Gastrocnemius medialis (tissue), 4 donors: Measurements from ENCODE around the gene IL20RA. TPM values are rescaled to one million over a fixed set of nuclear protein-coding genes. Genes with fewer than 3 reads are reported as not detected.

Experiments used
- ATAC-seq, 2 donors: fragments of 150-250 bp; one replicate each; pipeline ENCODE4 v1.9.1; 2016
- DNase-seq, 2 donors: peaks; one replicate each; pipeline ENCODE4 v3.0.0-alpha.2; 2019
- H3K27ac ChIP-seq, 4 donors: fragments of 200-600 bp; sonication (generic); 1 replicate in 1 of 4; 2 replicates in 3 of 4; pipeline ENCODE4 v1.5.1; 2016 to 2018; ENCODE audit warnings: mild to moderate bottlenecking in 2 of 4, moderate library complexity in 1 of 4
- H3K27me3 ChIP-seq, 3 donors: fragments of 200-600 bp; sonication (generic) in 2 of 3; 1 replicate in 1 of 3; 2 replicates in 2 of 3; pipeline versions ENCODE4 v1.5.1 to v1.6.0; 2016 to 2019; ENCODE audit warnings: mild to moderate bottlenecking in 1 of 3, moderate library complexity in 1 of 3
- H3K36me3 ChIP-seq, 2 donors: fragments of 200-600 bp; sonication (generic) in 1 of 2; one replicate each; pipeline ENCODE4 v1.5.1; 2017 to 2018
- H3K4me1 ChIP-seq, 2 donors: fragments of 200-600 bp; sonication (generic) in 1 of 2; one replicate each; pipeline ENCODE4 v1.5.1; 2016 to 2017; ENCODE audit warnings: mild to moderate bottlenecking in 2 of 2
- H3K4me3 ChIP-seq, 4 donors: fragments of 200-600 bp; sonication (generic) in 3 of 4; 1 replicate in 1 of 4; 2 replicates in 3 of 4; pipeline ENCODE4 v1.5.1; 2016 to 2019; ENCODE audit warnings: mild to moderate bottlenecking in 2 of 4
- H3K9me3 ChIP-seq, 3 donors: fragments of 200-600 bp; sonication (generic) in 2 of 3; 1 replicate in 1 of 3; 2 replicates in 2 of 3; pipeline ENCODE4 v1.5.1; 2016 to 2019
- CTCF ChIP-seq, 5 experiments: fragments of 450-650 bp in 3 of 5; fragments of 200-600 bp in 2 of 5; sonication (generic) in 2 of 5; IDR thresholded peaks in 4 of 5; conservative IDR thresholded peaks in 1 of 5; 1 replicate in 4 of 5; 2 replicates in 1 of 5; pipeline ENCODE4 v1.5.1; 2016 to 2019; ENCODE audit warnings: antibody characterized with exemption in 5 of 5, mild to moderate bottlenecking in 3 of 5, moderate library complexity in 3 of 5
- POLR2A ChIP-seq, 2 donors: fragments of 450-650 bp; IDR thresholded peaks; one replicate each; pipeline ENCODE4 v1.6.1; 2017; ENCODE audit warnings: antibody characterized with exemption in 2 of 2, mild to moderate bottlenecking in 2 of 2, moderate library complexity in 2 of 2
- in situ Hi-C, 4 donors: fragments of 200-750 bp; cut with MboI; loops; one replicate each; pipeline versions ENCODE4 v1.15.0 to v1.8.0; 2017; ENCODE audit warnings: low sequenced_read_pairs in 4 of 4
- intact Hi-C: fragments of 100-400 bp; cut with DNase I; formaldehyde crosslinking; loops from one replicate; pipeline ENCODE4 v1.15.1; 2023; ENCODE audit warnings: low total_unique reads
- total RNA-seq, 4 donors: library from RNA; depleted of rRNA; stranded (reverse); fragments of >200 nt; gene quantifications; one replicate each; pipeline versions ENCODE4 v1.1.0 to v1.2.3, GENCODE V29; 2016

Gene IL20RA
- total RNA-seq, 4 donors from 2014 or later, result 0.32 to 1.1 TPM; not detected in 2

DNA sequence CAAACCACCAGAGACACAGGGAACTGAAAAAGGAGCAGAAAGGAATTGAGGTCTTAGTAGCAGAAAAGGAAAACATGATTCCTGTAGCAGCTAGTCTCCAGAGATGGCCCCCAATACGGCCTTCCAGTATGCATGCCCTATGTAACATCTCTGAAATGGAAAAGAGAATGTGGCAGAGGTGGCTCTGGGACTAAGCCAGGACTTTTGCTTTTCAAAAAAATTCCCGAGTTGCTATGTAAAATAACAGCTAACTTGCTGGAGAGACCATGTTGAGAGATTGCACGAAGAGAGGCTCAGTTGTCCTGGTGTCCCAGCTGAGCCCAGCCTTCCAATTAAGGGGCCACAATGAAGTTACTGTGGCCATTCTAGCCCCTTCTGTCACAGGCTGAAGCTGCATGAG is 27.7 kb downstream of the IL20RA start:
- Histone ChIP-seq H3K4me1 (no peaks in the 10 kb centered on the region), H3K27me3 (no peaks in the 10 kb centered on the region), H3K9me3 (no peaks in the 10 kb centered on the region), H3K4me3 (no peak overlapping the region), H3K27ac (no peak overlapping the region), H3K36me3 (no peaks in the 10 kb centered on the region)
- in situ Hi-C loops, result no loop called here
- intact Hi-C loops, result no loop called here
- ATAC-seq (no peak), DNase-seq (no peak)
- no peak for TF ChIP-seq POLR2A (IDR thresholded peaks at IDR 0.05)
- TF ChIP-seq CTCF (IDR thresholded peaks at IDR 0.05 in 4 of 5, conservative IDR thresholded peaks at IDR 0.05 in 1 of 5), result no peak

DNA sequence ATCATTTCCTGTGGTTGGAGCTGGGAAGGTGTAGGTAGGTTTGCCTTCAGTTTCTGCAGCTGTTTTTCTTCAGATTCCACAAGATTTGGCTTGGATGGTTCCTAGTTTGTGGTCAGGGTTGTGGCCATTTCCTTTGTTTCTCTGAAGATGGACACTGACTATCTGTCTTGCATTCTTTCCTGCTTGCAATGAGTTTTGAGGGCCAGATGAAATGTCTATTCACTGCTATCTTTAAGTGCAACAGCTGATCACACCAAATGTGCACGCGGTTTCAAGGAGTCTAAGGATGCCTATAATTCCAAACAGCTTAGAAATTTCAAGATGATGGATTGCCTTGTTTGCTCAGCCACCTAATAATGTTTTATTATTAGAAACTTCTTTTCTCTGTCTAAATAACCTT is 28.4 kb downstream of the IL20RA start:
- H3K27ac ChIP-seq, result no peak overlapping the region

GRCh38 chr6:137015943-137016342 is 28.8 kb downstream of the IL20RA start:
- ATAC-seq, result no peak
- no peak for DNase-seq
- intact Hi-C loops, result no loop called here

More for the DNA sequence above, 28.4 kb downstream of the IL20RA start:
- intact Hi-C loops, result no loop called here
- no peaks in the 10 kb centered on the region for H3K4me1 ChIP-seq
- no peak overlapping the region for H3K4me3 ChIP-seq
- in situ Hi-C loops, result no loop called here
- ATAC-seq (no peak), DNase-seq (no peak)
- no peak for TF ChIP-seq POLR2A (IDR thresholded peaks at IDR 0.05)
- H3K27me3 ChIP-seq, result no peaks in the 10 kb centered on the region
- no peaks in the 10 kb centered on the region for H3K9me3 ChIP-seq
- H3K36me3 ChIP-seq, result no peaks in the 10 kb centered on the region

GRCh38 chr6:137013738-137014602 is 30.8 kb downstream of the IL20RA start:
- intact Hi-C loops, result no loop called here

More at GRCh38 chr6:137015943-137016342, 28.8 kb downstream of the IL20RA start:
- no peaks in the 10 kb centered on the region for H3K36me3 ChIP-seq
- TF ChIP-seq POLR2A (IDR thresholded peaks at IDR 0.05), result no peak
- TF ChIP-seq CTCF (IDR thresholded peaks at IDR 0.05 in 4 of 5, conservative IDR thresholded peaks at IDR 0.05 in 1 of 5), result no peak
- no peaks in the 10 kb centered on the region for H3K4me1 ChIP-seq
- H3K27me3 ChIP-seq, result no peaks in the 10 kb centered on the region
- H3K4me3 ChIP-seq, result no peak overlapping the region
- no peaks in the 10 kb centered on the region for H3K9me3 ChIP-seq
- in situ Hi-C loops, result no loop called here
- no peak overlapping the region for H3K27ac ChIP-seq

DNA sequence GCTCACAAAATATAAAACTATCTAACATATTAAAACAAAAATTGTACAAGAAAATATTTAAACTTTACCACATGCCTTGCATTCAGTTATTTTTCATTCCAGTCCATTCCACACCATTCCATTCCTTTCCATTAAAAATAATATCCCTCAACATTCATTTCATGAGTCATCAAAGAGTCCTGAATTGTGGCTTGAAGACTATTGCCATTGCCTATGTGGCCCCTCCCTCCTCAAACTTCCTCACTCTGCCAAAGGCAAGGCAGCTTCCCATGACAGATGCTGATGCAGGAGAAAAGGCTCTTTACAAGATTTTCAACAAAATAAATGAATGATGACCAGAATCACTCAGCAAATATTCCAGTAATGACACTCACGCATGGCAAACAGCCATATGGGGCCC is 31.7 kb downstream of the IL20RA start:
- intact Hi-C loops, result no loop called here
- TF ChIP-seq POLR2A (IDR thresholded peaks at IDR 0.05), result no peak
- no peak for TF ChIP-seq CTCF (IDR thresholded peaks at IDR 0.05 in 4 of 5, conservative IDR thresholded peaks at IDR 0.05 in 1 of 5)
- Histone ChIP-seq H3K27ac (no peak overlapping the region), H3K4me1 (no peaks in the 10 kb centered on the region), H3K4me3 (no peak overlapping the region), H3K27me3 (no peaks in the 10 kb centered on the region), H3K36me3 (no peaks in the 10 kb centered on the region), H3K9me3 (no peaks in the 10 kb centered on the region)
- DNase-seq (no peak), ATAC-seq (no peak)
- in situ Hi-C loops, result no loop called here

More at GRCh38 chr6:137013738-137014602, 30.8 kb downstream of the IL20RA start:
- Histone ChIP-seq H3K36me3 (no peaks in the 10 kb centered on the region), H3K9me3 (no peaks in the 10 kb centered on the region), H3K4me3 (no peak overlapping the region), H3K27me3 (no peaks in the 10 kb centered on the region), H3K27ac (no peak overlapping the region), H3K4me1 (no peaks in the 10 kb centered on the region)
- in situ Hi-C loops, result no loop called here
- DNase-seq, result no peak
- no peak for TF ChIP-seq POLR2A (IDR thresholded peaks at IDR 0.05)
- no peak for ATAC-seq
